Measurements from ENCODE around the gene C2orf68.
"Not testable (repeated sequence)": the region's sequence is repeated elsewhere in the genome, so short reads cannot be mapped to it uniquely, and the experiment has no call there.

The C2orf68 gene

DNA sequence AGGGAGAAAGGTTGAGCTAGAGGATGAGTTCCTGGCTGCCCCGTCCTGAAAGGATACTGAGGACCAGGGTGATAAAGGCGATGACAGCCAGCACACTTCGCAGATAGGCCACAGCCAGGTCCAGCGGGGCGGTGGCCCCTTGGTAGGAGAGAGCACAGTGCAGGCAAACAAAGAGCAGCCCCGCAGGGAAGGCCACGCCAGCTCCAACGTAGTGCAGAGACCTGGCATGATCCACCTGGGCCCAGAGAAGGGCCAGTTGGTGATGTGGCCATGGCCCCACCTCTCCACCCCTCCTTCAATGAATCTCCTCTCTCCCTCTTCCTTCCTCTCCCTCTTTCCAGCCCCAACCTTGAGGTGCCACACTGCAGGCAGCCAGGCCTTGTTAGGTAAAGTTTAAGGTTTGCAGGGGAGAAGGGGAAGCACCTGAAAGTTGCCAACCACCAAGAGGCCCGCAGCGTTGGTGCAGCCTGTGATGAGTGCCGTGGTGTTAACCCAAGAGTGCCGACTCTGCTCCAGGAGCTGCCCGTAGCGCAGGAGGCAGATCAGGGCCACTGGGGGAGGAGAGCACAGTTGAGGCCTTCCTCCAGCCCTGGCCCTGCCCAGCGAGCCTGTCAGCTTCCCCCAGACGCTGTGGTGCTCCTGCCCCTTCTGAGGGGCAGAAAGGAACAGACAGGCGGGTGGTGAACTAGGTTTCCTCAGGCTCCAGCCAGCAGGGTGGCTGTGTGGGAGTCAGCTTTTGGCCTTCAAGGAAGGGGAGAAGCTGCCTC lies 12.2 kb downstream of the C2orf68 start:
- DNase-seq (ENCODE audit: low read depth in 3 of 3): no peak

DNA sequence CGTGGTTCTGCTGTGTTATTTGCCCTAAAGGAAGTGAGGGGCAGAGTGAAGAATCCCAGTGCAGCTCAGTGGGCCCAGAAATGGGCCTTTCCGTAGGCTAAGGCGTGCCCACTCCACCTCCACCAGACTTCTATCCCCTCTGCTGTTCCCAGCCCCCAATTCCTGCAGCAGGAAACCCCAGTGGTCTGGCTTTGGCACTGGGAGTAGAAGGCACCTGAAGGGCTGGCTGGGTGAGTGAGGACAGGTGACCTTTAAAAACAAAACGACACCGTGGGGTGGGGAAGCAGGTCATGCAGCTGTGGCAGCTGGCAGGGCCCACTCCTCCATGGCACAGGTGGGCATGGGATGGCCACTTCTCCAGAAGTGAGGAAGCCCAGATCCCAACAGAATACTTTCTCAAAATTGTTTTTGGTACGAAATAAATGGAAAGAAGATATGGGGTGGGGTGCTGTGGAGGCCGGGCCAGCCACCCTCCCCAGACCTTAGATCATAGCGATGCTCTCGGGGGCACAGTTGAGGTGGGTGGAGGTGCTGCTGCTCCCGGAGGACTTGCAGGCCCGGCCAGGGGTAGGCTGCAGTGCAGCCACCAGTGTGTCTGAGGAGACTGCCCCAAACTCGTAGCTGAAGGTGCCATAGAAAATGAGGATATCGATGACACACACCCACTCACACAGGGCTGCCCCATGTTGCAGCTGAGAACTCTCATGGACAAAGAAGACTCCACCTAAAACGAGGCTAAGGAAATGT lies 13.1 kb downstream of the C2orf68 start:
- DNase-seq (ENCODE audit: low read depth in 3 of 3): no peak

DNA sequence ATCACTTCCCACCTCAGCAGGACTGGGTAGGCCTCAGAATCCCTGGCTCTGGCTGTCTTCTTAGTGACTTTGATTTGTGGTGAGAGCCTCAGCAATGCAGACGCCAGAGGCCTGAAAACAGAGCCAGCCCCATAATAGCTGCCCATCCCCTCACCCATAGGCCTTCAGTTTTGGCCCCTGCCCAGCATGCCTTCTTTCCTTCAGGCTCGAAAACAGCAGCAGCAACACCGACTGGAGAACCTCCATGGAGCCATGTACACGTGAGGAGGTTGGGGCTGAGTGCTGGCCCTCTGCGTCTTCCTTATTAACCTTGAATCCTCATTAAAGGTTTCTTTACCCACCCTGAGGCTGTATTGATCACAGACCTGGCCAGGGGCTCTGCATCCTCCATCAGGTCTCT lies 14.6 kb downstream of the C2orf68 start:
- DNase-seq (ENCODE audit: low read depth in 3 of 3): no peak

DNA sequence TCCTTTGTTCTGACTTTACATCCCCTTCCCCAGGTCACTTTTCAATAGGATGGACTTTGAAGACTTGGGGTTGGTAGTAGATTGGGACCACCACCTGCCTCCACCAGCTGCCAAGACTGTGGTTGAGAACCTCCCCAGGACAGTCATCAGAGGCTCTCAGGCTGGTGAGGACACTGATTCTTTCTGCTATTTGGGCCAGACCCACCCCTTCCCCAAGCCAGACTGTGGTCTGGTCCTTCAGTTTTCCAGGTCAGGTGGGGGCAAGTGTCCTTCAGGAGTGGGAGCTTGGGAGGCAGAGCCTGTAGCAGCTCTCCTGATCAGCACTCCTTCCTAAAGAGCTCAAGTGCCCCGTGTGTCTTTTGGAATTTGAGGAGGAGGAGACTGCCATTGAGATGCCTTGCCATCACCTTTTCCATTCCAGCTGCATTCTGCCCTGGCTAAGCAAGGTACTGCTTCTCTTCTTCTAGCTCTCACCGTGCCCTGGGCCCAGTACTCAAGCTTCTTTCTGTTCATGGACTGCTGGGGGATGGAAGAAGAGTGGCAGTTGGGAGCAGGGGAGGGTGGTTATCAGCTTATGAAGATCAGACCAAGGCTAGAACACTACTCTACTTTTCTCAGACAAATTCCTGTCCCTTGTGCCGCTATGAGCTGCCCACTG lies 15.3 kb downstream of the C2orf68 start:
- no peak for DNase-seq (ENCODE audit: low read depth in 3 of 3)

DNA sequence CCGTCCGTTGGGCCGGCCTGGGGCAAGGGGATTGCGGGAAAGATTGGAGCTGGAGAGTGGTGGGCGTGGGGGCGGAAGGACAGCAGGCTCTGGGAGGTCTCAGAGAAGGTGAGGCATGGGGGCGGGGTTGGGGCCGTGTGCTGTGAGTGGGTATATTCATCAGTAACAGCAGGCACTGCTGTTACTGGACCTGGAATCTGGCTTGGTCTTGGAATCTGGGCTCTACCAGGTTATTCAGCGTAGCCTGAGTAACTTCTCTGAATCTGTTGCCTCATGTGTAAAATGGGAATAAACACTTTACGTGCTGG lies 15.9 kb downstream of the C2orf68 start:
- DNase-seq (ENCODE audit: low read depth in 3 of 3): no peak

DNA sequence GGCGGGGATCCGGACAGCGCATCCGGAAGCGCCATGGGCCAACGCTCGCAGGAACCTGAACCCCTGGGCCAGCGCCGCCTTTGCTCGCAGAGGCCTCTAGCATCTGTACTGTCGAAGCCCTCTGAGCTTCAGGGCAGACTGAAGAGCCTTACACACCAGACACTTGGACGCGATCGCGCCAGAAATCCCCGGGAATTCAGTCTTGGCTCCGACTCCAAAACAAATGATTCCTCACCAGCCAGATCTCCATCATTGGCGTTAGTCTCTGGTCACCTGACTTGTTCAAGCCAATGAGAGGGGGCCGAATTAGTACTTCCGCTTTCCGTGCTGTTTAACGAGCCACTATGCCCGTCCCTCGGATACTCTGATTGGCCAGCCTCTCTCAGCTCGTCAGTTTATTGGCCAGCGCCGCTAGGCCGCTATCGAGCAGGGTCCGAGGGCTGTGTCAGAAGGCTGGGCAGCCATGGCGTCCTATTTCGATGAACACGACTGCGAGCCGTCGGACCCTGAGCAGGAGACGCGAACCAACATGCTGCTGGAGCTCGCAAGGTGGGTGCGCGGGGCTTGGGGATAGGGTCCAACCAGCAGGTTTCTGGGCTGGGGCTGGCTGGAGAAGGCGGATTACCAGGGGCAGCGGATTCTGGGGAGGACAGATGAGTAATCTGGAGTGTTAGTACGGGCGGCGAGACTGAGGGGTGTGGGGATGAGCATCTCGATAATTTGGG lies 16.4 kb downstream of the C2orf68 start, which contains the start of gene RNF181:
RNF181 (plus strand) TSS at position 445 of the 725 bp plus-strand sequence; CDS start at position 464, 19 bp downstream.
- peak; percentile 65 to 81 (median 78) for DNase-seq (ENCODE audit: low read depth in 3 of 3)

DNA sequence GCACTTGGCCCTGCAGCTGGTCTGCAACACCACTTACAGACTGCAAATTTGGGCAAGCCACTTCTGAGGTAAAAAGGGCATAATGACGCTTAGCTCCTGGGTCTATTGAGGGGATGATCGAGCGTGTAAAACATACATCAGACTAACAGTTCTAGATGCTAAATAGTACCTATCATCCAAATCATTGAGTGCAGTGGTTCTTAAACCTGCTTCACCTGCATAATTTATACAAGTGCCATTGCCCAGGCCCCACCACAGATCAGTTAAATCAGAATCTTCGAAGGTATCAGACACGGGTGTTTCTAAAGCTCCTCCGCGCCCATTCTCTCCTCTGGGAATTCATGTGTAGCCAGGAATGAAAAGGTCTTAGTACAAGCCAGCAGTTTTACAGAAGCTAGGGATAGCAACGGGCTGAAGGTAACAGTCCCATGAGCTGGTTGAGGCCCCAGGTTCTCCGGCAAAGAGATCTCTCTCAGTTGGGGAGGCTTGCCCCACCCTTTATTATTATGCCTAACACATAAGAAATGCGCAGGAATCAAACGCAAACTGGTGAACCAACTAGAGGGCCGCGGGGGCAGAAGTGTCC lies 17.1 kb downstream of the C2orf68 start:
- no peak for DNase-seq (ENCODE audit: low read depth in 3 of 3)

DNA sequence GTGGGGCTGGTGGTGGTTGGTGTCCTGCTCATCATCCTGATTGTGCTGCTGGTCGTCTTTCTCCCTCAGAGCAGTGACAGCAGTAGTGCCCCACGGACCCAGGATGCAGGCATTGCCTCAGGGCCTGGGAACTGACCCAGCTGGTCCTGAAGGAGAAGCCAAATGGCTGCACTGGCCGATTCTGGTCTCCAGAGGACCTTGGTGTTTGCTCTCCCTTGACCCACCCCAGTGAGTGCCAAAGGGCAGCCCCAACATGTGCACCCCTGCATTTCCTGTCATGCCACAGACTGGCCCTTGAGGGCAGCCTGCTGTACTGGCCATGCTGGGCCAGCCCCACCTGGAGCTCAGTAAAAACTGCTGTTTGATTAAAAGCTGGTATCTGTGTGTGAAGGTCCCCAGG lies 18.8 kb downstream of the C2orf68 start:
- no peak for DNase-seq (ENCODE audit: low read depth in 3 of 3)

DNA sequence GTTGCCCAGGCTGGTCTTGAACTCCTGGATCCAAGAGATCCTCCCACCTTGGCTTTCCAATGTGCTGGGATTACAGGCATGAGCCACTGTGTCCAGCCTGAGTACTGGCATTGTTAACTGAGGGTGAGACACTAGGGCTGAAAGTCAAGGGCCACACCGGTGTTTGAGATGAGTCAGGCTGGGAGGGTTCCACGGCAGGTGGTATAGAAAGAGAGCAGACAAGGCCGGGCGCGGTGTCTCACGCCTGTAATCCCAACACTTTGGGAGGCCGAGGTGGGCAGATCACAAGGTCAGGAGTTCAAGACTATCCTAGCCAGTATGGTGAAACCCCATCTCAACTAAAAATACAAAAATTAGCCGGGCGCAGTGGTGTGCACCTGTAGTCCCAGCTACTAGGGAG lies 19.6 kb downstream of the C2orf68 start:
- DNase-seq (ENCODE audit: low read depth in 3 of 3): not testable (repeated sequence)

DNA sequence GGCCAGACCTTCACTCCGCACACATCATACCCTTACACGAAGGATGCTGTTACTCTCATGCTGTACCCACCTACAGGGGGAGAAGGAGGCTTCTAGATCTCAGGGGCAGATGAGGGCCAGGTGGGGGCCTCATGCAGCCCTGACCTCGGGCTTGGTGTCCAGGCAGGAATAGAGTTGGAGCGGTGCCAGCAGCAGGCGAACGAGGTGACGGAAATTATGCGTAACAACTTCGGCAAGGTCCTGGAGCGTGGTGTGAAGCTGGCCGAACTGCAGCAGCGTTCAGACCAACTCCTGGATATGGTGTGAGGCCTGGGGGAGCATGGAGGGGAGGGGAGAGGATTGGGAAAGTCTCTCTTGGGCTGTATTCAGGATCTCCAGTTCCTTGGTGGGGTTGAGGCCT lies 20.3 kb downstream of the C2orf68 start:
- DNase-seq (ENCODE audit: low read depth in 3 of 3): no peak

DNA sequence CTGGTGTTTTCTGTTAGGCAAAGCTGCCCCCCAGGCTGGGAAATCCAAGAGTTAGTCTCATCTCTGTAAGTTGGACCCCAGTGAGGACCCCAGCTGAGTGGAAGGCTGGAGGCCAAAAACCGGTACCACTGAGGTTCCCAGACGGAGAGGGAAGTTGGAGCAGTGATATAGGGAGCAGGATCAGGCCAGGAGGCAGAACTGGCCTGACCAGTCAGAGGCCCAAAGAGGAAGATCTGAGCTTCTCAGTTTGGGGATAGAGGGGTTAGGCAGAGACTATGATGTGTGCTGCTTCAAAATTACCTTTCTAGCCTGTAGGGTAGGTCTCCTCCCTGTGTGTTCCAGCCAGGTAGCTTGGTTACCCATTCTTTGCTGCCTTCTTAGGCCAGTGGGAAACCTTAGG lies 20.9 kb downstream of the C2orf68 start:
- no peak for DNase-seq (ENCODE audit: low read depth in 3 of 3)

DNA sequence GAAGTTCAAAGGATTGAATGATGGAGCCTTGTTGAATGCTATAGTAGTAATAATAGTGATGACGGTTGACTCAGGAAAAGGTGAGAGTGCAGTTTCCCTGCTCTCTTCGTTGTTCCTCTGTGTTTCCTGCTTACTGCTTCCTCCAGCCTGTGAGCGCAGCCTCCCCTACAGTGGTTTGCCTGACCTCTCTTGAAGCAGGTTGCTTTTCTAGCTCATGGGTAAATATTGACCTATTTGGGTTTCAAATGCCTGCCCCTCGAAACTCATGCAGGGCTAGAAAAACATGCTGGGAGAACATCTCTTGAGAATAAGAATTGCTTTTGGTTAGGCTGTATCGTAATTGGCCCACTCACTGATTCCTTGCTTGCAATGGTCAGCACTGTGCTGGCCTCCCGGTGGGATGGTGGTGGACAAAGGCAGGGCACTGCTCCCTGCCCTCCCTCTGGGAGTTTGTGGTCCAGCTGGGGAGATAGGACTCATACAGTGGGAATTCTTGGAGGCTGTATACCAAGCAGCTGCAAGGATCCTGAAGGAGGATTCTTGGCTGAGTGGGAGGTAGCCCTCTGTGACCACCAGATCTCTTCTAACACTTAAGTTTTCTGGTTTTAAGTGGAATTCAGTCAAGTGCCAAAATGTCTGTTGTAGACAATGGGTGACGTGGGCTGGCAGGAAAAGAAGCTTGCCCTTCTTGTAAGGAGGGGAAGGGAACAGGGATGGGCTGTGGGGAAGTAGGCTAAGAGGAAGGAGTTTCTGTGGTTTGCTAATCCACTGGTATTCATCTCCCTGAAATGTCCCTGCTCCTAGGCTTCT lies 21.7 kb downstream of the C2orf68 start:
- no peak for DNase-seq (ENCODE audit: low read depth in 3 of 3)

DNA sequence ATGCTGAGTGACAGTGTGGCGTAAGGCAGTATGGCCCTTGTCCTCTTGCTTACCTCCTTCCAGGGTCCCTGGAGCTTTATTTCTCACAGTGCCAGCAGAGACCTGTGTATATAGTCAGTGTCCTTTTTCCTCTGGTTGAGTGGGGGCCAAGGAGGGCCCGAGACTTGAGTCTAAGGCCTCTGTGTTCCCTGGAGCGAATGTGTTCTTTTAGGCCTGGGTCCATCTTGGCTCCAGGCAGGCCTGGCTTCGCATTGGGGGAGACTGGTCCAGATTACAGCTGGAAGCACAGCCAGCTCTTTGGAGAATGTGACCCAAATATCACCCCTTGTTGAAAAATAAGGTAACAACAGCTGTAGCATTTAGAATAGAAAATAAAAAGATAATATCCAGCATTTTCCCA lies 22.7 kb downstream of the C2orf68 start:
- no peak for DNase-seq (ENCODE audit: low read depth in 3 of 3)

DNA sequence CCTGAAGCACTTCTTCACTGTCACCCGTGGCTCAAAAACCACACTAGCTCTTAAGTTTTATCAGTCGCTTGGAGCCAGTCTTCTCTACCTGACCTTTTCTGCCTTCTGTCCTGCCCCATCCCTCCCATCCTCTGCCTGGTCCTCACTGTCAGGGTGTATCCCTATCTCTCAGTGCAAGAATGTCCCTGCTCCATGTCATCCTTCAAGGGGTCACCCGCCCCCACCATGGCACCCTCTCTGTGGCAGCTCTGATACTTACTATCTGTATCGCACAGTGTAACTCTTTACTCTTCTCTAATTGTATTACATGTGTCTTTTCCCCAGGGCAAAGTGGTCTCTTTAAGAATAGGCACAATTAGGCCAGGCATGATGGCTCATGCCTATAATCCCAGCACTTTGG lies 23.2 kb downstream of the C2orf68 start:
- no peak for DNase-seq (ENCODE audit: low read depth in 3 of 3)

DNA sequence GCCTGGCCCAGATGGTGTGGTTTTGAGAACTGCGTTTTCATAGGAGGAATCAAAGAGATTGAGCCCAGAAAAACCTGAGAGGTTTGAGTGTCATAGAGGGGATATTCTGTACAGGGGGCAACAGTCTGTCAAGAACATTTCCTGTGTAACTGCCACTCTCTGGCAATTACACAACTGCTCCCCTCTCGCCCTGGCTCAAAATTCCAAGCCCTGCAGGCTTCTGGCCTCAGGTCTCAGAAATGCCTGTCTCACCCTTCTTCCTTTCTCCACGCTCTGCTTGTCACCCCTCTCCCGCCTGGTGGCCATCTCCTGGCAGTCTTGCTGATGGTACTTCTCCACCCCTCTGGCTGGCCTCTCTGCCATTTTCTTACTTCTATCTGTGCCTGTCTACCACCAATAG lies 23.6 kb downstream of the C2orf68 start:
- DNase-seq (ENCODE audit: low read depth in 3 of 3): no peak

DNA sequence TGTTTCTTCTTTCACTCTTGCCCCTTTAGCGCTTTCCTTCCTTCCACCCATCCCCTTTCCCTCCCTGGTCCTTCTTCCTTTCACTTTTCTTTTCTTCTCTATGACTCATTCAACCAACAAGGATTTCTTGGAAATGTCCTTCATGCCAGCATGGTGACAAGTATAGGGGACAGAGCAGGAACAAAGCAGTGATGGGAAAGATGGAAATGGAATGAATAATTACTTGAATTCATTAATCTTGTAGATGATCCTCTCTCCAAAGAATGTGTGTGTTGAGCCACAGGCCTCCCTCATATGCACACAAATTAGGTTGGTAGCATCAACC lies 26.1 kb downstream of the C2orf68 start:
- DNase-seq (ENCODE audit: low read depth in 3 of 3): no peak

DNA sequence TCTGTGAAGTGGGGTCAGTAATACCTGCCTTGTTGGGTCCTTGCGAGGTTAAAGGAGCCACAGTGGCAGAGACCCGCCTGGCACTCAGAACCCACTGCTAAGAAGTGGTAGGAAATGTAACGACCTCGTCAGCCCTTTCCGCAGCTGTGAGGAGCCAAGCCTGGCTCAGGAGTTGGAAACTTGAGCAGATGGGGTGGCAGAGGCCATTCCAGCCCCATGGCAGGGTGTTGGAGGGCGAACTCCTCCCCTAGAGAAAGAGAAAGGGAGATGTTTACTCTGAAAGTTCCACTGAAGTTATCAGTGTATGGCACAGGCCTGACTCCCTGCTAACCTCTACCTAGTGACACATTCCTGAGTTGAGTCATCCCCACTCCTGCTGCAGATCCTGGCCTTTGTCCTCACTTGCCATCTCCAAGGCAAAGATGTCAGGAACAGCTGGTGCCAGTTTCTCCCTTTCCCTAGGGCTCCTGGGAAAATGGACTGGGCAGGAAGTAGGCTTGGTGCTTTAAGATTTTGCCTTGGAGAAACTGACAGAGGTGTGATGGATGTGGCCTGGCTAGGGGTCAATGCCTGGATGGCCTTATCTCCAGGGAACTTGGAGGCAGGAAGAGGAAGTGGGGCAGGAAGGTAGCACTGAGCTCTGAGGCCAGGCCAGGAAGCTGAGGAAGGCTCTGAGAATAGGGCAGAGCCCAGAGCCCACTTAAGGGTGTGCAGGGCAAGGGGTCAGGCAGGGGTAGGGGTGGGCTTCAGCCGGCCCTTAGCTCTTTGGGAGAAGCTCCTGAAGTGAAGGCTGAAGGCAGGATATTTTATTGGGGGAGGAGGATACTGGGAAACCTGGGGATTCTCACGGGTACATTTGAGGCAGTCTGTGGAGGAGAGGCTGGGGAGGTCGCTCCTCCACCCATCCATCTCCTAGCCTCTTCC lies 26.7 kb downstream of the C2orf68 start:
- DNase-seq (ENCODE audit: low read depth in 3 of 3): no peak

DNA sequence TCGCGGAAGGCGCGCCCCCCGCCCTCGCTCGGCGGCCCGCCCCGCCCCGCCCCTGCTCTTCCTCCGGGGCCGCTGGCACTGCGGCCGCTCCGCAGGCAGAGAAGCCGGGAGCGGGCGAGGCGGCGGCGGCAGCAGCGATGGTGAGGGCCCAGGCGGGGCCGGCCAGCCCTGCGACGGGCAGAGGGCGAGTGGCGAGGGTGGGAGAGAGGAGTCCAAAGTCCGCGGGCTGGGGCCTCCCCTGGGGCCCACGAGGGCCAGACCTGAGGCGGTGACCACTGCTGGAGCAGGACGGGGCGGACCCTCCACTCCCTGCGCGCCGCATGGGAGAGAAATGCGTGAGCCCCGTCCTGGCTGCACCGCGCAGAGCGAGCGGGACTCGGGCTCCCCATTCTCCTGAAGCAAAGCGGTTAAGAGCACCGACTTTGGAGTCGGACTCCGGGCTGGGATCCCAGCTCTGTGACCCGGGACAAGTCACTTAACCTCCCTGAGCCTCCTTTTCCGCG lies 27.5 kb downstream of the C2orf68 start, which contains the start of gene VAMP5:
VAMP5 (plus strand) TSS at position 78 of the 503 bp plus-strand sequence; CDS start at position 138, 60 bp downstream.
- DNase-seq (ENCODE audit: low read depth in 3 of 3): no peak

DNA sequence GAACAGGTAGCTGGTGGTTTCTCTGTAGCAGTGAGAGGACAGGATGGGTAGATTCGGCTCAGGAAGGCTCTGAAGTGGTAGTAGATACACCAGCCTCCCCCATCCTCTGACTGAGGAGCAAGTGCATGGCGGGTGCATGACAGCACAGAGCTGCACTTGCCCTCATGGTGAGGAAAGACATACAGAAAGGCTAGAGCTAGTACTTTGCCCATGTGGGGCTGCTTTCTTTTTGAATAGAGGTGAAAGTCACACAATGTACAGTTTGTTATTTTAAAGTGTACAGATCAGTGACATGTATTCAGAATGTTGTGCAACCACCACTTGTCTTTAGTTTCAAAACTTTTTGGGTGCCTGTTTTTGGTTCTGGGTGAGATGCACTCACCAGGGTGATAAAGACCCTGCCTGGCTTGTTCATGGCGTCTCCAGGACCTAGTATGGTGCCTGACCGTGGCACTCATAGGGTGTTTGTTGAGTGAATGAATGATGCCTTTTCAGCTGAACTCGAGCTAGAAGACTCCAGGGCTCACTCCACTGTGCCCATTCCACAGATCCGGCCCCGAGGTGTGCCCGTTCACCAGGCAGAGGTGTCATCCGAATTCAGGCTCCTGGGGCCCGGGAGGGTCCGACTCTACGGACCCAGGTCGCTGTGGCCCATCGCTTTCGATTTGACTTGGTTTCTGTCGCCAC lies 28.1 kb downstream of the C2orf68 start:
- DNase-seq (ENCODE audit: low read depth in 3 of 3): no peak
